Gastroesophageal sphincter (tissue), 3 donors: ENCODE measurements around the gene RASGRP3.

ENCODE experiments used
- POLR2AphosphoS5 ChIP-seq: sonication (generic); formaldehyde crosslinking; IDR thresholded peaks from one replicate; pipeline ENCODE4 v1.6.1; 2017; ENCODE audit warnings: antibody characterized with exemption
- TF ChIP-seq, protein P1 (sequence below), 4 experiments: fragments of 200-600 bp in 2 of 4; fragments of 450-650 bp in 2 of 4; sonication (generic) in 1 of 4; IDR thresholded peaks; one replicate each; pipeline ENCODE4 v1.5.1; 2017 to 2019; ENCODE audit warnings: antibody characterized with exemption in 4 of 4, mild to moderate bottlenecking in 2 of 4, moderate library complexity in 2 of 4

DNA sequence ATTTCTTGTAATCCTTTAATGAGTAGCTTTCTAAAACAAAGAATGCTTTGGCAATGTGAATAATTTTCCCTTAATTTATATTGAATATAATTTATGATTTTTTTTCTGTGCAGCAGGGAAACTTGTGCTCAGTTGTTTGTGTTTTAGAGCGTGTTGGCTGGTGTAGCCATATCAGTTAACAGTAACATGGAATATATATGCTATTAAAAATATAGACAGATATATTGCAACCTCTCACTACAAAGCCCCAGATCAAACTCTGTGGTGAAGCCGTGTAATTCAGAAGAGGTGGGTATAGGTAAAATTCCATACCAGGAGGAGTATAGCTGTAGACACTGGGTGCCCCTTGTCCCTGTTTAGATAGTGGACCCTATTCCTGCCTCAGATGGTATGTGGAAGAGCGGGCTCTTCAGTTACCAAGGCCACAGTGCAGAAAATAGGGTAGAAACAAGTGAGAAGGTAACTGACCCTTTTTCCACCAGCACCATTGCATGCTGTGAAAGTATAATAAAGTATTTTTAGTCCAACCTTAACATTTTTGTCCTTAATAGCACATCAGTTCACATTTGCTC, 18.1 kb upstream of the RASGRP3 start:
- no peak for TF ChIP-seq POLR2AphosphoS5
- TF ChIP-seq, protein P1, sequence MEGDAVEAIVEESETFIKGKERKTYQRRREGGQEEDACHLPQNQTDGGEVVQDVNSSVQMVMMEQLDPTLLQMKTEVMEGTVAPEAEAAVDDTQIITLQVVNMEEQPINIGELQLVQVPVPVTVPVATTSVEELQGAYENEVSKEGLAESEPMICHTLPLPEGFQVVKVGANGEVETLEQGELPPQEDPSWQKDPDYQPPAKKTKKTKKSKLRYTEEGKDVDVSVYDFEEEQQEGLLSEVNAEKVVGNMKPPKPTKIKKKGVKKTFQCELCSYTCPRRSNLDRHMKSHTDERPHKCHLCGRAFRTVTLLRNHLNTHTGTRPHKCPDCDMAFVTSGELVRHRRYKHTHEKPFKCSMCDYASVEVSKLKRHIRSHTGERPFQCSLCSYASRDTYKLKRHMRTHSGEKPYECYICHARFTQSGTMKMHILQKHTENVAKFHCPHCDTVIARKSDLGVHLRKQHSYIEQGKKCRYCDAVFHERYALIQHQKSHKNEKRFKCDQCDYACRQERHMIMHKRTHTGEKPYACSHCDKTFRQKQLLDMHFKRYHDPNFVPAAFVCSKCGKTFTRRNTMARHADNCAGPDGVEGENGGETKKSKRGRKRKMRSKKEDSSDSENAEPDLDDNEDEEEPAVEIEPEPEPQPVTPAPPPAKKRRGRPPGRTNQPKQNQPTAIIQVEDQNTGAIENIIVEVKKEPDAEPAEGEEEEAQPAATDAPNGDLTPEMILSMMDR (IDR thresholded peaks at IDR 0.05), result no peak
